SKM-1 treated with dmso at 0.1 percent for 144 hours (cell line): ENCODE data around the gene OTOA.
"Not testable (repeated sequence)": the region's sequence is repeated elsewhere in the genome, so short reads cannot be mapped to it uniquely, and the experiment has no call there.

ENCODE experiments used
- DNase-seq: peaks from one replicate; lab custom pipeline; 2025; ENCODE audit not compliant: unreplicated experiment; lab: John Stamatoyannopoulos, UW

The OTOA gene

GRCh38 chr16:21801538-21802374 lies 138.0 kb downstream of the OTOA start:
- peak; percentile 2 for DNase-seq

GRCh38 chr16:21802375-21802663 lies 138.6 kb downstream of the OTOA start:
- DNase-seq: not testable (repeated sequence)
